HG03442 (cell line): Measurements from ENCODE around the gene NET1.

Source experiments
- ATAC-seq: cut with Tn5 transposase; IDR thresholded peaks from one replicate; pipeline ENCODE4 v1.9.1; 2021; ENCODE audit warnings: mild to moderate bottlenecking, moderate library complexity; ENCODE audit not compliant: unreplicated experiment

Gene NET1

GRCh38 chr10:5497948-5498730 is 85.8 kb downstream of the NET1 start:
- ATAC-seq = no peak

GRCh38 chr10:5498791-5499492 is 86.6 kb downstream of the NET1 start:
- ATAC-seq = no peak

- ATAC-seq = no peak
Measured at GRCh38 chr10:5499493-5500140, 87.3 kb downstream of the NET1 start, which contains the start of gene CALML5. TSS of gene CALML5 (minus strand) at chr10:5499570. CDS start at chr10:5499438, 132 bp downstream.

- no peak for ATAC-seq
Measured at GRCh38 chr10:5500162-5500670, 87.9 kb downstream of the NET1 start.

- no peak for ATAC-seq
Measured at GRCh38 chr10:5500910-5501309, 88.6 kb downstream of the NET1 start.

GRCh38 chr10:5502061-5502521 is 89.7 kb downstream of the NET1 start:
- ATAC-seq = no peak

GRCh38 chr10:5502571-5503476 is 90.5 kb downstream of the NET1 start:
- ATAC-seq = no peak

GRCh38 chr10:5503477-5503835 is 91.1 kb downstream of the NET1 start:
- no peak for ATAC-seq

GRCh38 chr10:5504146-5505072 is 92.1 kb downstream of the NET1 start:
- ATAC-seq = no peak

- no peak for ATAC-seq
Measured at GRCh38 chr10:5506246-5506645, 93.9 kb downstream of the NET1 start.

- ATAC-seq = no peak
Measured at GRCh38 chr10:5506751-5507648, 94.6 kb downstream of the NET1 start.

GRCh38 chr10:5507649-5508131 is 95.3 kb downstream of the NET1 start:
- no peak for ATAC-seq

- ATAC-seq = no peak
Measured at GRCh38 chr10:5508161-5508604, 95.8 kb downstream of the NET1 start.
